Measurements from ENCODE around the gene SMNDC1. TPM values are rescaled to one million over a fixed set of nuclear protein-coding genes. Genes with fewer than 3 reads are reported as not detected.

SMNDC1 gene
- total RNA-seq, 1 experiment from 2014 or later = 57.8 TPM

DNA sequence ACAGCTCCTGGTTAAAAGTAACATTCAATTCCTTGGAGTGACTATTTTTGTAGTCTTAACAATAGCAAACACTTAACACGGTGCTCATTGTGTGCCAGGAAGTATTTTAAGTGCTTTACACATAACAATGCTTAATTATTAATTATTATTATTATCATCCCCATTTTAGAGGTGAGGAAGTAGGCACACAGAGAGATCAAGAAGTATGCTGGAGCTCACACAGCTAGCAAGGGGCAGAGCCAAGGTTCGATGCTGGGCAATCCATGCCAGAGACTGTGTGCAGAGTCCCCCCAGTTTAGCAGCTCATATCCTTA, 48.2 kb upstream of the SMNDC1 start:
- intact Hi-C loops (cut with micrococcal nuclease; ENCODE audit: unreplicated experiment) = no loop called here
- POLR2A ChIA-PET (ENCODE audit: low non-redundant PET) = interaction anchor here (0.5 kb wide), 1 partner anchor 39 kb away, joined by 3 read pairs; no protein-coding TSS in a partner anchor
- Histone ChIP-seq H3K27ac (ENCODE audit: low read depth, low read length, poor library complexity, severe bottlenecking) (no peak overlapping the region), H3K4me3 (ENCODE audit: low read depth, low read length, poor library complexity, severe bottlenecking) (no peak overlapping the region), H3K36me3 (ENCODE audit: insufficient read depth, low read length, poor library complexity, severe bottlenecking) (no peaks in the 10 kb centered on the region), H3K27me3 (replicated peaks; ENCODE audit: insufficient read depth, low read depth, low read length, poor library complexity) (no peaks in the 10 kb centered on the region), H3K9me3 (ENCODE audit: low read depth, low read length, poor library complexity, severe bottlenecking) (no peaks in the 10 kb centered on the region), H3K4me1 (ENCODE audit: insufficient read depth, low read length, poor library complexity, severe bottlenecking) (peaks cover 12% of the 10 kb centered on the region)
- BruUV-seq (replicated peaks) = no TSS peak
- CTCF ChIA-PET = no interaction called here
- DNase-seq (ENCODE audit: low spot score) = no peak
- TF ChIP-seq EZH2 (IDR thresholded peaks at IDR 0.05; ENCODE audit: borderline replicate concordance, low read depth, low read length, poor library complexity, severe bottlenecking) = no peak
- TF ChIP-seq, protein P1, sequence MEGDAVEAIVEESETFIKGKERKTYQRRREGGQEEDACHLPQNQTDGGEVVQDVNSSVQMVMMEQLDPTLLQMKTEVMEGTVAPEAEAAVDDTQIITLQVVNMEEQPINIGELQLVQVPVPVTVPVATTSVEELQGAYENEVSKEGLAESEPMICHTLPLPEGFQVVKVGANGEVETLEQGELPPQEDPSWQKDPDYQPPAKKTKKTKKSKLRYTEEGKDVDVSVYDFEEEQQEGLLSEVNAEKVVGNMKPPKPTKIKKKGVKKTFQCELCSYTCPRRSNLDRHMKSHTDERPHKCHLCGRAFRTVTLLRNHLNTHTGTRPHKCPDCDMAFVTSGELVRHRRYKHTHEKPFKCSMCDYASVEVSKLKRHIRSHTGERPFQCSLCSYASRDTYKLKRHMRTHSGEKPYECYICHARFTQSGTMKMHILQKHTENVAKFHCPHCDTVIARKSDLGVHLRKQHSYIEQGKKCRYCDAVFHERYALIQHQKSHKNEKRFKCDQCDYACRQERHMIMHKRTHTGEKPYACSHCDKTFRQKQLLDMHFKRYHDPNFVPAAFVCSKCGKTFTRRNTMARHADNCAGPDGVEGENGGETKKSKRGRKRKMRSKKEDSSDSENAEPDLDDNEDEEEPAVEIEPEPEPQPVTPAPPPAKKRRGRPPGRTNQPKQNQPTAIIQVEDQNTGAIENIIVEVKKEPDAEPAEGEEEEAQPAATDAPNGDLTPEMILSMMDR (conservative IDR thresholded peaks at IDR 0.05; ENCODE audit: low read depth, low read length) = no peak

DNA sequence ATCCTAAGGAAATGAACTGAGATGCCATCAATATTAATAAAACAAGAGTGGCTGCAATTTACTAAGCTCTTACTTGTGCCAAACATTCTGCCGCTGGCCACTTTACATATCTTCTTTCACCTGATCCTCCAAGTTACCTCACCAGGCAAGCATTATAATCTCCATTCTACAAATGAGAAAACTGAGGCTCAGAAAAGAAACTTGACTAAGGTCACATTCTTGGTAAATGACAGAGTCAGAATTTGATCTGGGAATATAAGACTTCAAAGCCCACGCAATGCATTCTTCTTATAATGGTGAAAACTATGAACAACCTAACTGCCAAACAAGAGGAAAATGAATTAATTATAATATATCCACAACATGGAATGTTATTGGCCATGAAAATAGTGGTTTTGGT, 46.1 kb upstream of the SMNDC1 start:
- ChIA-PET POLR2A (ENCODE audit: low non-redundant PET) (no interaction called here), CTCF (no interaction called here)
- no peaks in the 10 kb centered on the region for H3K36me3 ChIP-seq (ENCODE audit: insufficient read depth, low read length, poor library complexity, severe bottlenecking)
- BruUV-seq (replicated peaks) = no TSS peak
- H3K4me1 ChIP-seq (ENCODE audit: insufficient read depth, low read length, poor library complexity, severe bottlenecking) = peaks cover 12% of the 10 kb centered on the region
- no peak overlapping the region for H3K27ac ChIP-seq (ENCODE audit: low read depth, low read length, poor library complexity, severe bottlenecking)
- H3K9me3 ChIP-seq (ENCODE audit: low read depth, low read length, poor library complexity, severe bottlenecking) = no peaks in the 10 kb centered on the region
- TF ChIP-seq EZH2 (IDR thresholded peaks at IDR 0.05; ENCODE audit: borderline replicate concordance, low read depth, low read length, poor library complexity, severe bottlenecking) = no peak
- TF ChIP-seq, protein P1 (conservative IDR thresholded peaks at IDR 0.05; ENCODE audit: low read depth, low read length) = no peak
- DNase-seq (ENCODE audit: low spot score) = no peak
- intact Hi-C loops (cut with micrococcal nuclease; ENCODE audit: unreplicated experiment) = no loop called here
- no peaks in the 10 kb centered on the region for H3K27me3 ChIP-seq (replicated peaks; ENCODE audit: insufficient read depth, low read depth, low read length, poor library complexity)
- H3K4me3 ChIP-seq (ENCODE audit: low read depth, low read length, poor library complexity, severe bottlenecking) = no peak overlapping the region

DNA sequence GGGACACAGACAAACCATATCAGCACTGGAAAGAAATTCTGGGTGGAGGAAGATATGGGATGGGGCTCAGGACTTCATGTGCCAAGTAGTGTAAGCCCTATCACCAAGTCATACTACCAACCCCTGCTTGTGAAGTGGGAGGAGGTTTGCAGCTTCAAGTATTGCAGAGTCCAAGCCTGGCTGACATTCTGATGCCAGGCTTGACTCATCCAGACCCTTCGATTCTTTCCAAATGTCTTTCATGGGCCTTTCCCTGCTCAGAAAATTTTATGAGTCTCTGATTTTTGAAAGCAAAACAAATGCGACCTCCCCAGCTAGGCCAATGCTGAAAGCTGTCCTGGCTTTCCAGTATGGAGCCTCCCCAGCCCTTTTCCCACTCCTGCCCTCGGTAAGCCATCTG, 45.1 kb upstream of the SMNDC1 start:
- no peak for TF ChIP-seq EZH2 (IDR thresholded peaks at IDR 0.05; ENCODE audit: borderline replicate concordance, low read depth, low read length, poor library complexity, severe bottlenecking)
- TF ChIP-seq, protein P1 (conservative IDR thresholded peaks at IDR 0.05; ENCODE audit: low read depth, low read length) = no peak
- peaks cover 15% of the 10 kb centered on the region for H3K4me1 ChIP-seq (ENCODE audit: insufficient read depth, low read length, poor library complexity, severe bottlenecking)
- intact Hi-C loops (cut with micrococcal nuclease; ENCODE audit: unreplicated experiment) = no loop called here
- no peaks in the 10 kb centered on the region for H3K36me3 ChIP-seq (ENCODE audit: insufficient read depth, low read length, poor library complexity, severe bottlenecking)
- no peak for DNase-seq (ENCODE audit: low spot score)
- no peaks in the 10 kb centered on the region for H3K27me3 ChIP-seq (replicated peaks; ENCODE audit: insufficient read depth, low read depth, low read length, poor library complexity)
- POLR2A ChIA-PET (ENCODE audit: low non-redundant PET) = no interaction called here
- BruUV-seq (replicated peaks) = no TSS peak
- CTCF ChIA-PET = no interaction called here
- H3K4me3 ChIP-seq (ENCODE audit: low read depth, low read length, poor library complexity, severe bottlenecking) = no peak overlapping the region
- H3K27ac ChIP-seq (ENCODE audit: low read depth, low read length, poor library complexity, severe bottlenecking) = no peak overlapping the region
- no peaks in the 10 kb centered on the region for H3K9me3 ChIP-seq (ENCODE audit: low read depth, low read length, poor library complexity, severe bottlenecking)

All from A673 (cell line).